ENCODE results near the gene ACVRL1.

The ACVRL1 gene

GRCh38 chr12:51944608-51945233 is 37.4 kb downstream of the ACVRL1 start:
- DNase-seq = no peak

DNA sequence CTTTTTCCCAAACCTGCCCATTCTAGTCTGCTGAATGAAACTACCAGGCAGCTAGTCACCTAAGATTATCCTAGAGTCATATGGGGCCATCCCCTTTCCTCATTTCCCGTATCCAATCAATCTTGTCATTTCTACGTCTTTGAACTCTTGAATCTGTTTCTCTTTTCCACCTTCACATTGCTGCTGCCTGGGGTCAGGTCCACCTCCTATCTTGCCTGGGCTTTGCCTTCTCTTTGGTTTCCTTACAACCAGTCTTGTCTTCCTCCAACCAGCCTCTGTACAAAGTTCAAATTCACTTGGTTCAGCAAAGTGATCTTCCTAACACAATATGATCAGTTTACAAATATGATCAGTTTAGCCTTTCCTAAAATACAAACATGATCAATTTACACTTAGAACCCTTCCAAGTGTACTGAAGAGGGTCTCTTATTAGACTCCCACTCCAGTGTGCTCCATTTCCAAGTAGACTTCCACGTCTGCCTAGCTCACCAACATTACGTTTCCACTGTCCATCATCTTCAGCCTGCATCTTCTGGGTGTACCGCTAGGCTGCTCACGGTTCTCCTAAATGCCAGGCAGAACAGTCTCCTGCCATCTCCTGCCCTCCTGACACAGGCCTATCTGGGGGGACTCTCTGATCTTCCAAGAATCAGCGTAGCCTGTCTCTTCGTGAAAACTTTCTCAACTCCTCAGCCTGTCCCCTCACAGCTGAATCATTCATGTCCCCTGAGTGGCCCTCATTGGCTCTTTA is 40.1 kb downstream of the ACVRL1 start:
- no peak for DNase-seq

- no peak for DNase-seq
These were observed 40.8 kb downstream of the ACVRL1 start for GRCh38 chr12:51948066-51948465.

DNA sequence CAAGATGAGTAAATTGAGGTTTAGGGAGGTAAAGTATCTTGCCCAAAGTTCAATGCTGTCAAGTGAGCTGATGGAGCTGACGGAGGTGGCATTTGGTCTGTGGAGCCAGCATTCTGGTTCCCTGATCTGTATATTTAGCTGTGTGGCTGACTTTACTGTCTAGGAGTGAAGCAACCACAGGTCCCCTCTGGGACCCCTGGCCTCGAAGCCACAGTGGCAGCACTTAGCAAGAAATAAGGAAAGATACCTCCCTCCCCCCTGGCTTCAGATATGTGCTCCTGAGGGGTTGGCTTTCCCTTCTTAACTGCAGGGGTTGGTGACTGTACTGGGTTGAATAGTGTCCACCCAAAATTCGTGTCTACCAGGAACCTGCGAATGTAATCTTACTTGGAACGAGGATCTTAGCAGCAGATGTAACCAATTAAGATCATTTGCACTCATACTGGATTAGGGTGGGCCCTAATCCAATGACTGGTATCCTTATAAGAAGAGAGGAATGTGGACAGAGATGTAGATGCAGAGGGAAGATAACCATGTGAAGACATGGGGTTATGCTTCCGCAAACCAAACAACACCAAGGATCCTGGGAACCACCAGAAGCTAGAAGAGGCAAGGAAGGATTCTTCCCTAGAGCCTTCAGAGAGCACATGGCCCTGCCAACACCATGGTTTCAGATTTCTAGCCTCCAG is 42.2 kb downstream of the ACVRL1 start:
- no peak for DNase-seq

DNA sequence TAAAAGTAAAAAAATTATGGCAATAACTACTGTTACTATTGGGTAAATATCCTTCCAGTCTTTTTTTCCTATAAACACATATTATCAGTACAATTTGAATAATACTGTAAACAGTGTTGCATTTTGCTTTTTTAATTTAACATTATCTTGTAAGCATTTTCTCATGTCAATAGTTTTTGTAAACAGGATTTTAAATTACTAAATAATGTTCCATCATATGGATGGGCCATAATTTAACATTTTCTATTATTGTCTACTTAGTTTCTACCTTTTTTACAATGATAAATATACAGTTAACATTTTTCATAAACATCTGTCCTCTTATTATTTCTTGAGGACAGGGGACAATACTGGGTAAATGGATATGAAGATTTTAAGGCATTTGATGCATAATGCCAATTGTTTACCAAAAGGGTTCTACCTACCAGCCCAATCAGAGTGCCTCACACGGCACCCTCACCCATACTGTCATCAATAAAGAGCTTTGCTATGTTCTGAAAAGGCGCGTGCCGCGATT is 43.4 kb downstream of the ACVRL1 start:
- no peak for DNase-seq

GRCh38 chr12:51951199-51951842 is 44.0 kb downstream of the ACVRL1 start, which contains the start of gene ACVR1B:
Gene ACVR1B (plus strand): TSS chr12:51951699. CDS start chr12:51951744, 45 bp downstream.
- DNase-seq = peak; percentile 92

DNA sequence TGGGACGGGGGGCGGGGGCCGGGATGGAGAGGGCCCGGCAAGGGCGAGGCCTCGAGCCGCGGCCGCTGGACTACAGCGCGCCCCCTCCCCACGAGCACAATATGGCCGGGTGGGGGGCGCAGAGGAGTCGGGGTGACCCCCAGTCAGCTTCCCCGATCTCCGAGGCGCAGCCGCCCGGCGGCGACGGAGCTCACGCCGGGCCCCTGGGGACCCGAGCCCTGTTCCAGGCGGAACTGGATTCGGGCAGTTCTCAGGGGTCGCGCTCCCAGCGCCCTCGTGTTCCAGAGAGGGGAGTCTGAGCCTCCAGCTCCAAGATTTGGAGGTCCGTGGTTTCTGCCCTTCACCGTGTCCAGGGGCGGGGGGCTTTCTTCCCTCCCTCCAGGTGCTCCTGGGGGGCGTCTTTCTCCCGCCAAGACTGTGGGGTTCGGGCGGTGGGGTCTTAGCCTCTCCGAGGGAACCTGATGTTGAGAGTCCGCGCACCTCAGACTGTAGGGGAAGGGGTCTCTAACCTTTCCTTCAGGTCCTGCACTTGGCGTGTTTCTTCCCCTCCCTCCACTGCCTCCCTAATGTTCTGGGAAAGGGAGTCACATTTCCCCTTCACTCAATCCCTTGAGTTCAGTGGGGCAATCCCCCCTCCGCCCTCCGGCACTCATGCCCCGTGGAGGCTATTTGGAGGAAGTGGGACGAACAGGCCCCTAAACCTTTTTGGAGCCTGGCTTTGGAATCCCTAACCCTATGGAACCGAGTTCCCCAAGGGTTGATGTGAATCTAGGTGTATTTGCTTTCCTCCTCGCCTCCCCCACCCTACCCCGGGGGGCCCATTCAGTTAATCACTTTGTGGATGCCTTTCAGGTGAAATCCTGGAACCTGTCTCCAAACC is 44.8 kb downstream of the ACVRL1 start:
- no peak for DNase-seq

GRCh38 chr12:51953089-51953488 is 45.8 kb downstream of the ACVRL1 start:
- no peak for DNase-seq

GRCh38 chr12:51953864-51954263 is 46.6 kb downstream of the ACVRL1 start:
- DNase-seq = no peak

DNA sequence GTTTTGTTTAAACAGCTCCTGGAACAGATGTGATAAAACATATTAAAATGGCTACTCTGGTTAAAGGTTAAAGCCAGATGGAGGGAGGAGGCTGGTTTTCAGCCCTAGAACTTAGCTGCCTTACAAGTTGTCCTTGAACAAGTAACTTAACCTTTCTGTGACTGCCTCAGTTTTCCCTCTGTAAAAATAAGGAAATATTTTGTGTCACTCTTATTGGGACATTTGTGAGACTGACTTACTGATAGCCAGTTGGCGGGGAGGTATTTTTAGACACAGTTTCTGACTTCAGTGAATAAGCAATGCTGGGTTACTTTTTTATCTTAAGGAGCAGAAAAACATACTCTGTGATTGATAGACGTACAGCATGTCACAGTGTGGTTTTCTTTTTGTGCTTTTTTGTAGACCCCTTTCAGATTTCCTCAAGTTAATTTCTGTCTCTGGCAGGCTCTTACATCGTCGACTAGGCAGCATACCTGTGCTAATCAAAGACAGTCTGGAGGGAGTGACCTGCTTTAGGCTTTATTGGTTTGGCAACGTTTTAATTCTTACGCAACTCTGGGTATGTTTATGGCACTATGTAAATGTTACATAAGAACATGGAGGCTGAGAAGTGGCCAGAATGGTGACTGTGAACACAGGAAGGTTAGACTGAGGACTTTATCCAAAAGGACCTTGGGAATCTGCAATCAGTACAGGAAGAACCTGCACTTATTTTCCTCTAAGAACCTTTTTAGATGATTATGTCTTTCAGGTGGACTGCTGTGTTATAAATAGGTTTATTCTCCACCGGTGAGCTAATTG is 47.5 kb downstream of the ACVRL1 start:
- no peak for DNase-seq

DNA sequence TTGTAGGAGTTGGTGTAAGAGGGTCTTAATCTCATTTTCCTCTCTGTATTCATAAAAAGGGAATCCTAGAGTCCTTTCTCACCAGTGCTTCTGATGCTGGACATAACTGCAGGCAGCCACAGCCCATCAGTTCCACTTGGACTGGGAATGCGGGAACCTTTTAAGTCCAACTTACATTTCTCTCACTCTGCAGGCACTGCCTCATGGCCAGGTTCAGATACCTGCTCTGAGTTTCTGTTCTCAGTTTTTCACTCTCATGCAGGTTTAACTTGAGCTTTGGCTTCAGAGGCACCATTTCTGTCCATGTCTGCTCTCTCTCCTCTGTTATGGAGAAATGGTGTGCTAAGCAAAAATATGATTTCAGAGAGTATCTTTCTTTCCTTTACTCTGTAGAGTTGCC is 48.4 kb downstream of the ACVRL1 start:
- no peak for DNase-seq

- DNase-seq = no peak
These were observed 51.2 kb downstream of the ACVRL1 start for GRCh38 chr12:51958542-51958941.

- no peak for DNase-seq
These were observed 51.9 kb downstream of the ACVRL1 start for GRCh38 chr12:51959211-51959610.

DNA sequence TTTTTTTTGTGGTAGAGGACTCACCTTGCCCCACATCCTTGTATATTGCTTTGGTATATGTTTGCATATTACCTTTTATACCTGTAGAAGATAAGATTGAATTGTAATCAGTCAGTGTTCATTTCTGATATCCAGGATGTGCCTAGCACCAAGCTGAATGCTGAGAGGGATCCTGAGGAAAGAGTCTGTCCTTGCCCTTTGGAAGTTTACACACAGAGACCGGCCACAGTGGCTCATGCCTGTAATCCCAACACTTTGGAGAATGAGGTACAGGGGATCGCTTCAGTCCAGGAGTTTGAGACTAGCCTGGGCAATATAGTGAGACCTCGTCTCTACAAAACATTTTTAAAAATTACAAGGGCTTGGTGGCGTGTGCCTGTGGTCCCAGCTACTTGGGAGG is 52.6 kb downstream of the ACVRL1 start:
- DNase-seq = no peak

DNA sequence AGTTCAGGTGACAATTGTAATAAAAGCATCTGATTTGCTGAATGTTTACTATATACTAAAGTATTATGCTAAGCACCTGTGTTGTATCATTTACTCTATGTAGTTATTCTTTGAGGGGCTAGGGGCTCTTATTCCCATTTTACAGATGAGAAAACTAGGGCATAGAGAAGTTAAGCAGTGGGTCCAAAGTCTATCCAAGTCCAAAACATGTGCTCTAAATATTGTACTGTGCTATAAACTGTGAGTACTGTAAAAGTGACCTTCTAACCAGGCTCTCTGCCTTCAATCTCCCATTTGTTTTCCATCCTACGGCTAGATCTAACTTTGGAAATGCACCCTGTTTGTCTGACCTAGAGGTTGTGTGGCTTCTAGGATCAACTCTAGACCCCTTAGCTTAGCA is 53.2 kb downstream of the ACVRL1 start:
- no peak for DNase-seq

DNA sequence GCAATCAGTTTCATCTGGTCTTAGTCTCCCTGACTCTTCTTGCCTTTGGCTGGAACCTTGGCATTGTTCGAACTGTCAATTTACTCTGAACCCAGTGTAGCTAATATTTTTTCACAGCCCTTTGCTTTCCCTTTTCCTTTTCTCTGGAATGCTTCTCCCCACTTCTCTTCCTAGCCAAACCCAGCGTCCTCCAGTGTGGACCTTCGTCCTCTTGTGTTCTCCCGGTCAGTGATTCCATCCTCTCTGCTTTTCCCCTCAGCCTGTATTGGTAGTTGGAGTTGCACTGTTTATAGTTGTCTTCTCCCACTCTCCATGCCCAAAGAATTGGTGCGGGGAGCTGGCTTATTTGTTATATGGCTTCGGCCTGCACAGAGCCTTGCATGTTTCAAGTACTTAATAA is 53.6 kb downstream of the ACVRL1 start:
- DNase-seq = no peak

GRCh38 chr12:51961834-51962233 is 54.5 kb downstream of the ACVRL1 start:
- DNase-seq = no peak

- DNase-seq = no peak
These were observed 55.4 kb downstream of the ACVRL1 start for GRCh38 chr12:51962737-51963136.

DNA sequence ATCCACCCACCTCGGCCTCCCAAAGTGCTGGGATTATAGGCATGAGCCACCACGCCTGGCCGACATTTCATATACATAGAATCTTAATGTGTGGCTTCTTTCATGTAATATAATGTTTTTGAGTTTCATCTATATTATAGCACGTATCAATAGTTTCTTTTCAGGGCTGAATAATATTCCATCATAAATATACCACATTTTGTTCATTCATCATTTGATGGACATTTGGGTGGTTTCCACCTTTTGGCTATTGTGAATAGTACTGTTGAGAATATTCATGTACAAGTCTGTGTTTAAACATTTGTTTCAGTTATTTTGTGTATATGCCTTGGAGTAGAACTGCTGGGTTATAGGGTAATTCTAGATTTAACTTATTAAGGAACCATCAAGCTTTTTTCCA is 56.2 kb downstream of the ACVRL1 start:
- no peak for DNase-seq

GRCh38 chr12:51969643-51970042 is 62.3 kb downstream of the ACVRL1 start:
- no peak for DNase-seq

GRCh38 chr12:51970904-51971646 is 63.8 kb downstream of the ACVRL1 start:
- DNase-seq = peak; percentile 62
